K562 (cell line): Measurements from ENCODE around the gene ZBTB24. TPM values are rescaled to one million over a fixed set of nuclear protein-coding genes. Genes with fewer than 3 reads are reported as not detected.

Experiments used
- CBX3 ChIP-seq, 2 experiments: IDR thresholded peaks; 1 replicate in 1 of 2; 2 replicates in 1 of 2; pipeline ENCODE4 v1.6.1; 2012; ENCODE audit warnings: inconsistent platforms in 2 of 2, low read length in 2 of 2, borderline replicate concordance in 1 of 2, control low read depth in 1 of 2
- CHCHD3 ChIP-seq: fragments of 250-450 bp; sonication (Bioruptor Pico); IDR thresholded peaks from 2 replicates; pipeline ENCODE4 v2.1.2; 2022; ENCODE audit warnings: mild to moderate bottlenecking
- ETV5 ChIP-seq: sonication (generic); formaldehyde crosslinking; IDR thresholded peaks from 2 replicates; pipeline ENCODE4 v1.4.0; 2020; ENCODE audit warnings: low read depth, mild to moderate bottlenecking, missing genetic modification reagents
- EZH2 ChIP-seq: IDR thresholded peaks from 2 replicates; pipeline ENCODE4 v1.6.1; 2012; ENCODE audit warnings: low read depth, mild to moderate bottlenecking, inconsistent platforms, low read length, borderline replicate concordance
- HNRNPUL1 ChIP-seq: fragments of 200-400 bp; formaldehyde crosslinking; IDR thresholded peaks from 2 replicates; pipeline ENCODE4 v1.6.1; 2017; ENCODE audit warnings: low read length
- IRF9 ChIP-seq: fragments of 450-650 bp; IDR thresholded peaks from 2 replicates; pipeline ENCODE4 v1.6.1; 2016; ENCODE audit warnings: missing biosample characterization, missing genetic modification characterization
- KLF13 ChIP-seq: fragments of 450-650 bp; IDR thresholded peaks from 2 replicates; pipeline ENCODE4 v1.6.1; 2016; ENCODE audit warnings: missing genetic modification characterization, low read depth, mild to moderate bottlenecking, missing compliant biosample characterization, moderate library complexity, borderline replicate concordance
- MLX ChIP-seq, 2 experiments: fragments of 450-650 bp in 1 of 2; sonication (generic) in 1 of 2; formaldehyde crosslinking; conservative IDR thresholded peaks; 2 replicates each; pipeline versions ENCODE4 v1.4.0 to v1.8.1; 2020 to 2022; ENCODE audit warnings: mild to moderate bottlenecking in 1 of 2, missing genetic modification reagents in 1 of 2
- NONO ChIP-seq, 2 experiments: fragments of 200-400 bp in 1 of 2; fragments of 450-650 bp in 1 of 2; formaldehyde crosslinking in 1 of 2; IDR thresholded peaks; 2 replicates each; pipeline ENCODE4 v1.6.1; 2017; ENCODE audit warnings: low read depth in 2 of 2, mild to moderate bottlenecking in 2 of 2, moderate library complexity in 2 of 2, low read length in 1 of 2
- PHTF2 ChIP-seq: fragments of 250-450 bp; sonication (Bioruptor Pico); IDR thresholded peaks from 2 replicates; pipeline ENCODE4 v1.5.0; 2021; ENCODE audit warnings: mild to moderate bottlenecking
- POLR2G ChIP-seq: fragments of 200-400 bp; formaldehyde crosslinking; IDR thresholded peaks from 2 replicates; pipeline ENCODE4 v1.6.1; 2017; ENCODE audit warnings: low read depth, mild to moderate bottlenecking, antibody characterized with exemption, low read length, moderate library complexity
- RBM22 ChIP-seq: fragments of 200-400 bp; formaldehyde crosslinking; IDR thresholded peaks from 2 replicates; pipeline ENCODE4 v1.6.1; 2018; ENCODE audit warnings: low read length, low read depth; ENCODE audit not compliant: poor library complexity, severe bottlenecking
- RFX5 ChIP-seq: IDR thresholded peaks from 2 replicates; pipeline ENCODE4 v1.6.1; 2011; ENCODE audit warnings: low read depth, mild to moderate bottlenecking, improper control_type of control experiment, low read length
- RHOXF2B ChIP-seq: fragments of 250-450 bp; sonication (Bioruptor Pico); conservative IDR thresholded peaks from 2 replicates; pipeline ENCODE4 v1.5.1; 2021
- RNF219 ChIP-seq: fragments of 250-450 bp; sonication (Bioruptor Pico); IDR thresholded peaks from 2 replicates; pipeline ENCODE4 v1.5.0; 2022; ENCODE audit warnings: mild to moderate bottlenecking
- SIN3B ChIP-seq: fragments of 450-650 bp; IDR thresholded peaks from 2 replicates; pipeline ENCODE4 v1.6.1; 2017; ENCODE audit warnings: low read depth, mild to moderate bottlenecking, moderate library complexity
- SRSF7 ChIP-seq: fragments of 200-400 bp; formaldehyde crosslinking; optimal IDR thresholded peaks from 2 replicates; pipeline ENCODE3; 2017; ENCODE audit warnings: mild to moderate bottlenecking, low read depth, low read length
- SUPT5H ChIP-seq: fragments of 450-650 bp; IDR thresholded peaks from 2 replicates; pipeline ENCODE4 v1.6.1; 2016
- TAF1 ChIP-seq: IDR thresholded peaks from 2 replicates; pipeline ENCODE4 v1.6.1; 2011; ENCODE audit warnings: mild to moderate bottlenecking, low read length, moderate library complexity; ENCODE audit not compliant: insufficient read depth, control insufficient read depth, severe bottlenecking; ENCODE audit errors: extremely low read depth
- TAF15 ChIP-seq: fragments of 200-400 bp; formaldehyde crosslinking; IDR thresholded peaks from 2 replicates; pipeline ENCODE4 v1.6.1; 2017; ENCODE audit warnings: mild to moderate bottlenecking, low read depth, low read length, moderate library complexity
- ZNF124 ChIP-seq: sonication (generic); formaldehyde crosslinking; IDR thresholded peaks from 2 replicates; pipeline ENCODE4 v1.8.1; 2022; ENCODE audit warnings: missing genetic modification reagents
- ZNF175 ChIP-seq: fragments of 200-800 bp; sonication (Bioruptor generic); IDR thresholded peaks from 2 replicates; pipeline ENCODE4 v1.6.1; 2016; ENCODE audit warnings: low read depth, mild to moderate bottlenecking, missing genetic modification characterization, missing compliant biosample characterization
- ZNF197 ChIP-seq: fragments of 200-800 bp; sonication (Bioruptor generic); IDR thresholded peaks from 2 replicates; pipeline ENCODE4 v1.6.1; 2016; ENCODE audit warnings: low read depth, missing genetic modification characterization, missing compliant biosample characterization
- ZNF561 ChIP-seq: fragments of 450-650 bp; formaldehyde crosslinking; conservative IDR thresholded peaks from 2 replicates; pipeline ENCODE4 v1.4.0; 2020; ENCODE audit warnings: mild to moderate bottlenecking, moderate library complexity
- ZZZ3 ChIP-seq: fragments of 450-650 bp; IDR thresholded peaks from 2 replicates; pipeline ENCODE4 v1.6.1; 2016; ENCODE audit warnings: antibody characterized with exemption, mild to moderate bottlenecking, moderate library complexity
- polyA plus RNA-seq, 8 experiments: library from polyadenylated mRNA; depleted of rRNA in 4 of 8; stranded (reverse) in 5 of 8; unstranded in 3 of 8; fragments of >200 nt; fragmentation: Nextera tagmentation in 2 of 8; fragmentation: Illumina TruSeq in 1 of 8; extraction: Ambion mirVana in 2 of 8; extraction: Trizol in 1 of 8; gene quantifications; 2 replicates each; pipeline versions ENCODE4 v1.2.1 to v1.2.3, GENCODE V29; 2011 to 2014; ENCODE audit warnings: inconsistent platforms in 1 of 8, missing spikeins in 1 of 8
- total RNA-seq, 7 experiments: library from RNA; depleted of rRNA in 6 of 7; stranded (reverse); fragments of >200 nt in 6 of 7; fragmentation: Illumina TruSeq in 2 of 7; extraction: Trizol in 2 of 7; gene quantifications; 2 replicates each; pipeline versions ENCODE4 v1.2.1 to v1.2.3, GENCODE V29; 2011 to 2021; ENCODE audit warnings: low replicate concordance in 1 of 7

ZBTB24 gene
- total and polyA plus RNA-seq, 9 of the 15 experiments (the other 6 are each of a cell fraction or from before 2014, with no cell fraction given): 2.0 to 16.7 (median 8.3) TPM

GRCh38 chr6:109440331-109441068, 42.5 kb downstream of the ZBTB24 start, which contains the start of the genes PPIL6 and SMPD2 (continued):
- no peak for TF ChIP-seq RFX5
- TF ChIP-seq ETV5 (CRISPR knock-in tag): 0 out of 2 replicates have a peak, but pooled peaks have one; percentile 5
- TF ChIP-seq POLR2G: peak; percentile 90
- no peak for TF ChIP-seq EZH2
- TF ChIP-seq HNRNPUL1: no peak
- peak; percentile 48 for TF ChIP-seq TAF1
- TF ChIP-seq RBM22: peak; percentile 23
- peak; percentile 37; the same call in 1 of the 2 replicates for TF ChIP-seq SIN3B
- 0 out of 2 replicates have a peak, but pooled peaks have one; percentile 7 for TF ChIP-seq ZNF197 (CRISPR knock-in tag)
- TF ChIP-seq MLX (CRISPR knock-in tag; conservative IDR thresholded peaks at IDR 0.05): peak in 1 of 2 experiments; percentile 62; a peak in 1 of 4 replicates
- TF ChIP-seq ZNF175 (CRISPR knock-in tag): peak; percentile 81; the same call in 1 of the 2 replicates
- TF ChIP-seq RHOXF2B: 0 out of 2 replicates have a peak, but pooled peaks have one; percentile 43
- TF ChIP-seq IRF9: no peak
- no peak for TF ChIP-seq PHTF2 (CRISPR knock-in tag)
- no peak for TF ChIP-seq ZNF561 (CRISPR knock-in tag)
- TF ChIP-seq CBX3 (IDR thresholded peaks at IDR 0.05; ENCODE audit: borderline replicate concordance in 1 of 2, low read length in 2 of 2): peak in 1 of 2 experiments; percentile 25; a peak in 1 of 3 replicates
- TF ChIP-seq SRSF7: no peak
- TF ChIP-seq RNF219 (CRISPR knock-in tag): no peak
- 0 out of 2 replicates have a peak, but pooled peaks have one; percentile 16 for TF ChIP-seq ZNF124
- TF ChIP-seq ZZZ3: no peak
- TF ChIP-seq NONO (IDR thresholded peaks at IDR 0.05; ENCODE audit: low read depth in 2 of 2, low read length in 1 of 2): peak in 1 of 2 experiments; percentile 85; a peak in 3 of 4 replicates
- TF ChIP-seq KLF13 (tag): peak; percentile 53; the same call in 1 of the 2 replicates
- no peak for TF ChIP-seq CHCHD3 (CRISPR knock-in tag)
- peak; percentile 57 for TF ChIP-seq SUPT5H
- TF ChIP-seq TAF15: no peak
